Suppressor macrophage treated with lipopolysaccharide for 1 hour (primary cell): ENCODE data around the gene CCL2.
"Not testable (repeated sequence)": the region's sequence is repeated elsewhere in the genome, so short reads cannot be mapped to it uniquely, and the experiment has no call there.

ENCODE experiments used
- DNase-seq, 3 donors: peaks; one replicate each; pipeline ENCODE4 v3.0.0-alpha.2; 2020 to 2022

Gene CCL2

GRCh38 chr17:34254651-34255380 is at the start of gene CCL2:
Gene CCL2, plus strand, starts transcription at chr17:34255285. Its CDS starts 65 bp downstream, at chr17:34255350.
- DNase-seq, result peak; percentile 76 to 89 (median 82)

- peak in 1 of 3 donors; percentile 41 for DNase-seq
Measured at GRCh38 chr17:34205401-34205800, 49.7 kb upstream of the CCL2 start.

GRCh38 chr17:34206569-34206968 is 48.5 kb upstream of the CCL2 start:
- DNase-seq, result peak in 1 of 3 donors; percentile 17

- peak; percentile 52 to 89 (median 77) for DNase-seq
Measured at GRCh38 chr17:34207572-34207971, 47.5 kb upstream of the CCL2 start.

GRCh38 chr17:34218748-34219147 is 36.3 kb upstream of the CCL2 start:
- peak in 1 of 3 donors; percentile 51 for DNase-seq

GRCh38 chr17:34219405-34219804 is 35.7 kb upstream of the CCL2 start:
- peak in 2 of 3 donors; percentile 60 to 62 for DNase-seq

- no peak for DNase-seq
Measured at GRCh38 chr17:34220045-34220751, 34.9 kb upstream of the CCL2 start.

- DNase-seq, result peak; percentile 80 to 94 (median 90)
Measured at GRCh38 chr17:34220752-34221395, 34.2 kb upstream of the CCL2 start.

GRCh38 chr17:34221411-34221810 is 33.7 kb upstream of the CCL2 start:
- DNase-seq, result peak in 1 of 3 donors; percentile 62

GRCh38 chr17:34222722-34223497 is 32.2 kb upstream of the CCL2 start:
- DNase-seq, result peak; percentile 66 to 90 (median 88)

GRCh38 chr17:34225046-34225445 is 30.0 kb upstream of the CCL2 start:
- DNase-seq, result no peak

GRCh38 chr17:34226011-34226743 is 28.9 kb upstream of the CCL2 start:
- DNase-seq, result peak in 1 of 3 donors; percentile 56

GRCh38 chr17:34226744-34227034 is 28.4 kb upstream of the CCL2 start:
- no peak for DNase-seq

GRCh38 chr17:34227293-34227692 is 27.8 kb upstream of the CCL2 start:
- not testable (repeated sequence) for DNase-seq

- DNase-seq, result no peak
Measured at GRCh38 chr17:34227707-34228106, 27.4 kb upstream of the CCL2 start.

- peak; percentile 80 to 86 (median 82) for DNase-seq
Measured at GRCh38 chr17:34228781-34229180, 26.3 kb upstream of the CCL2 start.

- DNase-seq, result no peak
Measured at GRCh38 chr17:34230342-34230741, 24.7 kb upstream of the CCL2 start.

- no peak for DNase-seq
Measured at GRCh38 chr17:34234616-34235015, 20.5 kb upstream of the CCL2 start.

- DNase-seq, result peak; percentile 83 to 92 (median 92)
Measured at GRCh38 chr17:34235389-34236028, 19.6 kb upstream of the CCL2 start.

GRCh38 chr17:34236281-34236892 is 18.7 kb upstream of the CCL2 start:
- DNase-seq, result peak; percentile 65 to 81 (median 74)

GRCh38 chr17:34237458-34237857 is 17.6 kb upstream of the CCL2 start:
- DNase-seq, result no peak
